Measurements from ENCODE around the gene SLC10A7.

SLC10A7 gene

GRCh38 chr4:146222313-146222712 is 299.4 kb downstream of the SLC10A7 start:
- DNase-seq (ENCODE audit: low read depth in 1 of 2, low spot score in 1 of 2): no peak

GRCh38 chr4:146214238-146214637 is 307.5 kb downstream of the SLC10A7 start, which contains the start of gene REELD1:
Gene REELD1, plus strand, starts transcription at chr4:146214538. Its CDS starts 2,415 bp downstream, at chr4:146216953.
- no peak for DNase-seq (ENCODE audit: low read depth in 1 of 2, low spot score in 1 of 2)

GRCh38 chr4:146212781-146213180 is 309.0 kb downstream of the SLC10A7 start:
- no peak for DNase-seq (ENCODE audit: low read depth in 1 of 2, low spot score in 1 of 2)

GRCh38 chr4:146211440-146211839 is 310.3 kb downstream of the SLC10A7 start:
- DNase-seq (ENCODE audit: low read depth in 1 of 2, low spot score in 1 of 2): no peak

- DNase-seq (ENCODE audit: low read depth in 1 of 2, low spot score in 1 of 2): no peak
Observed at GRCh38 chr4:146210890-146211289, 310.9 kb downstream of the SLC10A7 start.

GRCh38 chr4:146207410-146207809 is 314.3 kb downstream of the SLC10A7 start:
- DNase-seq (ENCODE audit: low read depth in 1 of 2, low spot score in 1 of 2): no peak
